NCI-H2227 (cell line): Measurements from ENCODE around the gene MICALL1.
"Not testable (repeated sequence)": the region's sequence is repeated elsewhere in the genome, so short reads cannot be mapped to it uniquely, and the experiment has no call there.

ENCODE experiments used
- DNase-seq: peaks from one replicate; lab custom pipeline; 2025; ENCODE audit not compliant: unreplicated experiment; lab: John Stamatoyannopoulos, UW

Gene MICALL1

GRCh38 chr22:37926771-37927636 is 20.9 kb downstream of the MICALL1 start:
- no peak for DNase-seq

GRCh38 chr22:37927637-37927936 is 21.5 kb downstream of the MICALL1 start:
- no peak for DNase-seq

GRCh38 chr22:37929390-37929789 is 23.3 kb downstream of the MICALL1 start:
- DNase-seq: no peak

- no peak for DNase-seq
Measured at GRCh38 chr22:37930270-37930951, 24.3 kb downstream of the MICALL1 start.

GRCh38 chr22:37930952-37931440 is 24.9 kb downstream of the MICALL1 start:
- no peak for DNase-seq

- DNase-seq: no peak
Measured at GRCh38 chr22:37931893-37932389, 25.8 kb downstream of the MICALL1 start.

GRCh38 chr22:37932401-37932800 is 26.3 kb downstream of the MICALL1 start:
- DNase-seq: no peak

GRCh38 chr22:37932821-37933578 is 26.9 kb downstream of the MICALL1 start:
- no peak for DNase-seq

- peak; percentile 74 for DNase-seq
Measured at GRCh38 chr22:37933711-37934376, 27.7 kb downstream of the MICALL1 start.

- no peak for DNase-seq
Measured at GRCh38 chr22:37940698-37941376, 34.7 kb downstream of the MICALL1 start.

GRCh38 chr22:37942133-37942532 is 36.0 kb downstream of the MICALL1 start:
- DNase-seq: no peak

- no peak for DNase-seq
Measured at GRCh38 chr22:37943136-37943824, 37.2 kb downstream of the MICALL1 start.

- no peak for DNase-seq
Measured at GRCh38 chr22:37943825-37944198, 37.7 kb downstream of the MICALL1 start.

GRCh38 chr22:37944423-37944822 is 38.3 kb downstream of the MICALL1 start:
- DNase-seq: not testable (repeated sequence)

GRCh38 chr22:37947142-37947795 is 41.2 kb downstream of the MICALL1 start:
- DNase-seq: not testable (repeated sequence)

- no peak for DNase-seq
Measured at GRCh38 chr22:37951305-37951704, 45.2 kb downstream of the MICALL1 start.

GRCh38 chr22:37952629-37953028 is 46.5 kb downstream of the MICALL1 start:
- not testable (repeated sequence) for DNase-seq

GRCh38 chr22:37953062-37953436 is 47.0 kb downstream of the MICALL1 start:
- DNase-seq: no peak
